GM18505 (cell line): Measurements from ENCODE around the gene SEC23B.

ENCODE experiments used
- ATAC-seq: cut with Tn5 transposase; IDR thresholded peaks from one replicate; pipeline ENCODE4 v1.9.1; 2021; ENCODE audit not compliant: unreplicated experiment
- POLR2A ChIP-seq: IDR thresholded peaks from 4 replicates; pipeline ENCODE4 v1.6.1; 2011; ENCODE audit warnings: borderline replicate concordance; ENCODE audit not compliant: insufficient read depth, insufficient read length; ENCODE audit errors: extremely low read depth

SEC23B gene

GRCh38 chr20:18587665-18588573, 80.2 kb downstream of the SEC23B start, which contains the start of gene DTD1:
Gene DTD1, plus strand, starts transcription at chr20:18588054. Its CDS starts 19 bp downstream, at chr20:18588073.
- TF ChIP-seq POLR2A: peak; percentile 83

GRCh38 chr20:18588574-18588933, 80.8 kb downstream of the SEC23B start:
- TF ChIP-seq POLR2A: no peak
- peak; percentile 3 for ATAC-seq

More at GRCh38 chr20:18587665-18588573, 80.2 kb downstream of the SEC23B start, which contains the start of gene DTD1:
- ATAC-seq: peak; percentile 89

GRCh38 chr20:18589941-18590674, 82.4 kb downstream of the SEC23B start:
- ATAC-seq: no peak
- TF ChIP-seq POLR2A: no peak

GRCh38 chr20:18596270-18596669, 88.5 kb downstream of the SEC23B start:
- ATAC-seq: no peak
- TF ChIP-seq POLR2A: no peak

- ATAC-seq: no peak
- no peak for TF ChIP-seq POLR2A
These were observed 102.0 kb downstream of the SEC23B start for GRCh38 chr20:18609741-18610140.
